NCI-H1694 treated with DMSO at 0.1 percent for 48 hours (cell line): ENCODE results near the gene NXPH3.
A peak's percentile ranks its signal among the peaks of the same experiment; 100 is the strongest.

Source experiments
- DNase-seq: peaks from one replicate; lab custom pipeline; 2025; lab: John Stamatoyannopoulos, UW

The NXPH3 gene

GRCh38 chr17:49576088-49576916, 631 bp downstream of the NXPH3 start:
- DNase-seq = peak; percentile 15

DNA sequence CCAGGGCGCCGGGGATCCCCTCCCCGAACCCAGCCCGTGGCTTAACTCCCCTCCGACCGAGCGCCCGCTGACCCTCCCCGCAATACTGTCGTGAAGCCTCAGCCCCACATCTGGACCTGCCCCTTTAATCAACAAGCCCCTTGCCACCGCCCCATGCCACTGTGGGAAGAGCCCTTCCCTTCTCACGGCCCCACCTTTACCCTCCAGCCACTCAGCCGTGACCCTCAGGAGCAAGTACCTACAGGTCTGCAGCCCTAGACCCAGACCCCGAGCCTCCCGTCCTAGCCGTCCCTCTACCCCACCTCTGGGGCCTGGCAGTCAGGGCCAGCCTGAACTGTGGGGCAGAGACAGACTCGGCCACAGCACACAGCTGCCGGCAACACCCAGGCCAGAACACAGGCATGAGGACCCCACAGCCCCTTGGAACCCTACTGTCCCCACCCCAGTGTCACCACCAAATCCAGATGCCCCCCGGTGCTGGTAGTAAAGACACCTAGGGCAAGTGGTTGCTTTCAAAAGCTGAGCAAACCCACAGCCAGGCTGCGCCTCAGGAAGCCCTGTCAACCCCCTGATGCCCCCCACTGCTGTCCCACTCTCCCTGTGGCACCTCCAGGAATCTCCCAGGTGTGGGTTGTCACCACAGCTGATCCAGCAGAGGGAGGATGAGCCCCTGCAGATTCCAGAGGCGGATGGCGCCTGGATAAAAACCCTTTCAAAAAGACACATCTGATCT, 1.4 kb downstream of the NXPH3 start:
- no peak for DNase-seq

GRCh38 chr17:49577650-49577934, 1.9 kb downstream of the NXPH3 start:
- no peak for DNase-seq

GRCh38 chr17:49577963-49578362, 2.3 kb downstream of the NXPH3 start:
- no peak for DNase-seq

- no peak for DNase-seq
Measured at GRCh38 chr17:49578414-49578813, 2.7 kb downstream of the NXPH3 start.

DNA sequence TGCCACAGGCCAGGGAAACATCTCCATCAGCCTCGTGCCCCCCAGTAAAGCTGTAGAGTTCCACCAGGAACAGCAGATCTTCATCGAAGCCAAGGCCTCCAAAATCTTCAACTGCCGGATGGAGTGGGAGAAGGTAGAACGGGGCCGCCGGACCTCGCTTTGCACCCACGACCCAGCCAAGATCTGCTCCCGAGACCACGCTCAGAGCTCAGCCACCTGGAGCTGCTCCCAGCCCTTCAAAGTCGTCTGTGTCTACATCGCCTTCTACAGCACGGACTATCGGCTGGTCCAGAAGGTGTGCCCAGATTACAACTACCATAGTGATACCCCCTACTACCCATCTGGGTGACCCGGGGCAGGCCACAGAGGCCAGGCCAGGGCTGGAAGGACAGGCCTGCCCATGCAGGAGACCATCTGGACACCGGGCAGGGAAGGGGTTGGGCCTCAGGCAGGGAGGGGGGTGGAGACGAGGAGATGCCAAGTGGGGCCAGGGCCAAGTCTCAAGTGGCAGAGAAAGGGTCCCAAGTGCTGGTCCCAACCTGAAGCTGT, 3.4 kb downstream of the NXPH3 start:
- DNase-seq = no peak

DNA sequence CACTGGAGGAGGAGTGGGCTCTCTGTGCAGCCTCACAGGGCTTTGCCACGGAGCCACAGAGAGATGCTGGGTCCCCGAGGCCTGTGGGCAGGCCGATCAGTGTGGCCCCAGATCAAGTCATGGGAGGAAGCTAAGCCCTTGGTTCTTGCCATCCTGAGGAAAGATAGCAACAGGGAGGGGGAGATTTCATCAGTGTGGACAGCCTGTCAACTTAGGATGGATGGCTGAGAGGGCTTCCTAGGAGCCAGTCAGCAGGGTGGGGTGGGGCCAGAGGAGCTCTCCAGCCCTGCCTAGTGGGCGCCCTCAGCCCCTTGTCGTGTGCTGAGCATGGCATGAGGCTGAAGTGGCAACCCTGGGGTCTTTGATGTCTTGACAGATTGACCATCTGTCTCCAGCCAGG, 3.9 kb downstream of the NXPH3 start:
- no peak for DNase-seq

- no peak for DNase-seq
Measured at GRCh38 chr17:49580055-49580721, 4.5 kb downstream of the NXPH3 start.

- no peak for DNase-seq
Measured at GRCh38 chr17:49580981-49581647, 5.4 kb downstream of the NXPH3 start.

DNA sequence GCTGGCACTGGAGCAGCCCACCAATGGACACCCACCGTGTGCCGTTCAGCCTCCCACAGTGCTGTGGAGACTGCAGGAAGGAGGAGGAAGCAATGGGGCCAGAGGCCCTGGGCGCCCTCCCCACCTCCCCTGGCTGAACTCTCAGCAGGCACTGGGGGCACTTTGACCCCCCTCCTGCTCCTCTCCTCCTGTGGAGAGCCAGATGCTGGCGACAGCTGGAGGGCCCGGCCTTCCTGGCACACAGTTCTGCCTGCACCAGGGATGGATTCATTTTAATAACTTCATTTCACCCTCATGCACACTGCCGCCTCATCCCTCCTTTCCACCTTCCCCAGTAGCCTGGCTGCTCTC, 6.0 kb downstream of the NXPH3 start:
- peak; percentile 89 for DNase-seq

DNA sequence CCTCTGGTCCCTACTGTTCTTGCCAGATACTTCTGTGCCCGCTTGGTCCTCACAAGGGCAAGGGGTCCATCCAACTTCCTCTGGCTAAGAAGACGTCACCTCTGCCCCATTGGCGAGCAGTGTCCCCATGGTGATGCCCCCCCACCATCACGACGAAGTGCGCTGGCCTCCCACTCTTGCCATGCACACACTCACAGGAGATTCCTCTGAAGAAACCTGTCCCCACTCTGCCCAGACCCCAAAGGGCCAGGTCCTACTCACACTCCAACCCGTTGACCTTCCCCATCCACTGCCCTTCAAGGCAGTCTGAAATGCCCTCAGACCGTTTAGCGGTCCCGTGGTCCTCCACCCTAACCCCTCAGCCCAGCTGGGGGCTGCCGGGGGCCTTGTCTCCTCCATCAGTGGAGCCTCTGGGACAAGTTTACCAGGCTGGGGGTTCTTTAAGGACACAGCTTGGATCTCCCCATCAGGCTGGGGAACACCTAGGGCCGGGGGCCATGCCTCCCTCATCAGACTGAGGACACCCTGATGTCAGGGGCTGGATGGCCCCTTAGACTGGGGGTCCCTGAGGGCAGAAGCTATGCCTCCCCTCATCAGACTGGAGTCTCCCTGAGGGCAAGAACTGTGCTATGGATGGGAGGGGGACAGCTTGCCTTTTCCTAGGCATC, 6.5 kb downstream of the NXPH3 start:
- no peak for DNase-seq

- DNase-seq = no peak
Measured at GRCh38 chr17:49582789-49583188, 7.1 kb downstream of the NXPH3 start.

GRCh38 chr17:49583226-49583625, 7.6 kb downstream of the NXPH3 start:
- DNase-seq = no peak

GRCh38 chr17:49583889-49584288, 8.2 kb downstream of the NXPH3 start:
- no peak for DNase-seq

DNA sequence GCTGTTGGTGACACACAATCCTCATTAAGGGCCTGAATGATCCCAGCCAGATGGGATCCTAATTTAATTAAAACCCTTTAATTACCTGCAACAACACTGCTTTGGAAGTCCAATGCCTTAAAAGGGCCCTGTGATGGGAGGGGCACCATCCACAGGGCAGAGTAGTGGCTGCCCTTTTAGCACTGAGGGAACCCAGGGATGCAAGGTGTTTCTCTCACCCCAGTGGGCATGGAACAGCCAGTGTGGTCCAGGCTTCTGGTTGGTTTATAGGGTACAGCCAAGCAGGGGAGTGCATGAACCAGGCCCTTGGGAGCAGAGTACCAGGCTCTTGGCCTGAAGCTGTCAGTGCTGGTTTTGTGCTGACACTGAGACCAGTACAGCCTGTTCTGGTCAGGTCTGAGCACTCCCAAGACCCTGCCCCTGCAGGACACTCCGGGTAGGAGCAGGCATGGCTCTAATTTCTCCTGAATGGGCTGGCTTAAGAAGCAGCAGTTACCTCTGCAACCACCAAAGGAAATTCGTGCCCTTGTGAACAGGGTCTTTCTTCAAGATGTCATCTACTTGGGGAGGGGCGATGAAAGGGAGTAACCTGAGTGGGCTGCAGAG, 9.9 kb downstream of the NXPH3 start:
- no peak for DNase-seq

DNA sequence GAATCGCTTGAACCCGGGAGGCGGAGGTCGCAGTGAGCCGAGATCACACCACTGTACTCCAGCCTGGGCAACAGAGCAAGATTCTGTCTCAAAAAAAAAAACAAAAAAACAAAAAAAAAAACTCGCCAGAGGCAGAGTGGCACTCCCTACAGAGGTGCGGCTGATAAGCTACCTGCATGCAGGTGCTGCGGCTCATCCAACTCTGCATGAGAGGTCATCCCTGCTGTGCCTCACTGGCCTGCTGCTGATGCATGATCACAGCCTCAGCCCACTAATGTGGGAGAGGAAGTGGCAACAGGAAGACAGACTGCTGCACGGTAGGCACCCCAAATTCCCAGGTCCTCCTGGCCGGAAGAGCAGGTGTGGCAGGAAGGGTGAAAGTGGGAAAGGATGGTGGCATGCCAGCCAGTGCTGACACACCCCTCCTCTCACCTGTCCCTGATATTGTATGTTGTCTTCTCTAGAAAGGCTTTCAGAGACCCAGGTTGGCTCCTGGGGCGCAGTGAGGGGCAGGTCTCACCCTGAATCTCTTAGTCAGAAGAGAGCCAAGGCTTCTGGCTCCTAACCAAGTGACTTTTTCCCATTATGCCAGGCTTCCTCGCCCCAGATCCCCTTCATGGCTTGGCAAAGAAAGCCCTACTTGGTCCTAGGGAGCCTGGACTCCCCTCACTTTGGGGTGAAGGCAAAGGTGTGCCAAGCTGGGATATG, 11.8 kb downstream of the NXPH3 start:
- DNase-seq = no peak

DNA sequence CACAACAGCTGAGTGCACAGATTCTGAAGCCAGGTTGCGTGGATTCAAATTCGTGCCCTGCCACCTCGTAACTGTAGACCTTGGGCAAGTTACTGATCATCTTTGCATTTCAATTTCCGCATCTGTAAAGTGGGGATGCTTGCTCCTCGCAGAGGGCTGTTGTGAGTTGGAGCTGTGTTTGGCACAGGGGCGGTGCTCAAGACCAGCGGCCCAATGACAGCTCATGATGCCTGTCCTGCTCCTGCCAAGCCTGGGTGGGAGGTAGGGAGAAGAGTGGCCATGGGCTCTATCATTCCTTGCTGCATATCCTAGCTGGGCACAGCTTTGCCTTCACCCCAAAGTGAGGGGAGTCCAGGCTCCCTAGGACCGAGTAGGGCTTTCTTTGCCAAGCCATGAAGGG, 12.6 kb downstream of the NXPH3 start:
- no peak for DNase-seq

DNA sequence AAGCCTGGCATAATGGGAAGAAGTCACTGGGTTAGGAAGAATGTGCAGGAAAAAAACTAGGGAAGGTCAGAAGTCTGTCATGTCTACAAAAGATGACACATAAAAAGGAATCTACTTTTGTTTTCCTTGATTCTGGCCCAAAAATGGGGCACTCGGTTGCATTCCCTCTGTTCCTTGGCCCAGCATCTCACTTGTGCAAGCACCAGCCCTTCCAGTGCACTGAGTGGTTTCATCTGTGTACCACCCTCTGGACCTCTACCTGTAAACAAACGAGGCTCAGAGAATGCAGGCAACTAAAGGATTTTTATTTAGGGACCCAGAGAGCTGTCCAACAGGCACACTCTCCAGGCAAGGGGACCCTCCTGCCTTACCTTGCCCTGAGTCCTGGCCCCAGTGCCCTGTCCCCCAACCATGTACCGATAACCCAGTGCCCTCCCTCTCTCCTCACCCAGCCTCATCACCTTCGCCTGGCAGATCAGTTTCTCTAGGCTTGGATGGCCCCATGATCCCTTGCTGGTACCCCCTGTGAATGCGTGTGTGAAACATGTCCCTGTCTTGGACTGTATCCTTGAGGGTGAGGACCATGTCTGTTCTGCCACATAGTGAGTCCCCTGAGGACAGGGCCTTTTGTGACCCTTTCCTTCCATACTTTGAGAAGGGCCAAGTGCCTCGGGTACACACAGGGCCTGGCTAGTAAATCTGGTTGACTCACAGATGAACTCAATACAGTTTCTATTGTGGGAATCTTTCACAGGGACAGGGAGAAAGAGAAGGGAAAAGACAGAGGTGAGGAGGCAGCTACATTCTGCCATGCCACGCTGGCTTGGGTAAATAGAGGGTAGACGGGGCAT, 13.3 kb downstream of the NXPH3 start:
- DNase-seq = no peak

DNA sequence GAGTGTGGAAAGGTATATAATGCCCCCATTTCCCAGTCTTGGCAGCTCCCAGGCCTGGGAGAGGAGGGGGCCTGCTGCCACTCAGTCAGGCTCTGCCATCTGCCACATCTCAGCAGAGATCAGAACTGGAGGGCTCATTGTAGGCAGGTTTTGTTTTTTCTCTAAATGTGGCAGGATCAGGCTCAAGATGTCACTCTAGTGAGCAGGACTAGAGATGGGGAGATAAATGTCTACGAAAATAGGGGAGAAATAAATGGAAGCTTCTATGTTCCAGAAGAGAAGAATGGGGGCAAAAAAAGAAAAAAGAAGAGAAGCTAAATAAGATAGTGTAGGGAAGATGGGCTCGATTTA, 13.9 kb downstream of the NXPH3 start:
- peak; percentile 86 for DNase-seq

- no peak for DNase-seq
Measured at GRCh38 chr17:49590874-49591273, 15.2 kb downstream of the NXPH3 start.
